MCF 10A (cell line): Measurements from ENCODE around the gene GRK6. TPM values are rescaled to one million over a fixed set of nuclear protein-coding genes. Genes with fewer than 3 reads are reported as not detected.

ENCODE experiments used
- BruUV-seq: library from RNA; stranded (reverse); fragments of 400-500 nt; replicated peaks from 2 replicates; lab custom pipeline; 2021; lab: Mats Ljungman, UMichigan
- CTCF ChIA-PET: fragments of 300-600 bp; sonication (Branson Sonifier 250); formaldehyde crosslinking; extraction: SDS; loops from one replicate; lab custom pipeline; 2021; ENCODE audit warnings: antibody characterized with exemption, inconsistent platforms; lab: Yijun Ruan, JAX
- POLR2A ChIA-PET: fragments of 300-600, 350-650 bp; sonication (Branson Sonifier 250); formaldehyde crosslinking; extraction: SDS; loops from one replicate; lab custom pipeline; 2020; ENCODE audit warnings: antibody characterized with exemption, inconsistent platforms; lab: Yijun Ruan, JAX
- DNase-seq: peaks from one replicate; pipeline ENCODE4 v3.0.0-alpha.2; 2018; ENCODE audit not compliant: unreplicated experiment
- H3K27ac Mint-ChIP-seq: one replicate; pipeline ENCODE4 v1.8.0; 2022; ENCODE audit warnings: mild to moderate bottlenecking, low read depth, mixed read lengths; ENCODE audit not compliant: unreplicated experiment
- H3K27me3 Mint-ChIP-seq: one replicate; pipeline ENCODE4 v1.8.0; 2022; ENCODE audit warnings: mixed read lengths; ENCODE audit not compliant: insufficient read depth, unreplicated experiment
- H3K36me3 Mint-ChIP-seq: one replicate; pipeline ENCODE4 v1.8.0; 2022; ENCODE audit warnings: mild to moderate bottlenecking, moderate library complexity, mixed read lengths; ENCODE audit not compliant: insufficient read depth, unreplicated experiment
- H3K4me1 Mint-ChIP-seq: one replicate; pipeline ENCODE4 v1.8.0; 2022; ENCODE audit warnings: mixed read lengths; ENCODE audit not compliant: insufficient read depth, unreplicated experiment
- H3K4me3 Mint-ChIP-seq: one replicate; pipeline ENCODE4 v1.8.0; 2022; ENCODE audit warnings: mild to moderate bottlenecking, moderate library complexity, mixed read lengths; ENCODE audit not compliant: unreplicated experiment
- H3K9me3 Mint-ChIP-seq: one replicate; pipeline ENCODE4 v1.8.0; 2022; ENCODE audit warnings: mixed read lengths; ENCODE audit not compliant: unreplicated experiment
- intact Hi-C: fragments of 100-400 bp; cut with micrococcal nuclease; formaldehyde crosslinking; loops from 2 replicates; pipeline ENCODE4 v1.14.1; 2022
- total RNA-seq: library from RNA; stranded (reverse); gene quantifications from 2 replicates; pipeline ENCODE4 v1.2.3, GENCODE V29; 2022
- TF ChIP-seq, protein P1 (sequence below): fragments of 200-600 bp; IDR thresholded peaks from one replicate; pipeline ENCODE4 v1.8.0; 2022; ENCODE audit warnings: antibody characterized with exemption, mild to moderate bottlenecking; ENCODE audit not compliant: unreplicated experiment

The GRK6 gene
- total RNA-seq, 1 experiment from 2014 or later, result 52.0 TPM

DNA sequence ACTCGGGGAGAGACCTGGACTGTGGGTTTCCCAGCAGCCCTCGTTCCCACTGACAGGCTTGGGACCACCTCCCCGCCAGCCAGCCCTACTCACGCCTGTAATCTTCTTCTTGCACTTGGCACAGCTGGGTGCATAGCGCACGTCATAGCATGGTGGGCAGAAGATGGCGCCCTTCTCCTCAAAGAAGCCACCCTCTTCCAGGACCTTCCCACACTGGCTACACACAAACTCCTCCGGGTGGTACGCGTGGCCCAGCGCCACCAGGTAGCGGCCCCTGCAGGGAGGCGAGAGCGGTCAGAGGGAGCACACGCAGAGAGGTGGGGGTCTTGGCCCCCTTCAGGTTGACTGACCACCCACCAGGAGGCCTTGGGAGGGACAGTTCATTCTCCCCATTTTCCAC lies 61.5 kb downstream of the GRK6 start:
- TF ChIP-seq, protein P1, sequence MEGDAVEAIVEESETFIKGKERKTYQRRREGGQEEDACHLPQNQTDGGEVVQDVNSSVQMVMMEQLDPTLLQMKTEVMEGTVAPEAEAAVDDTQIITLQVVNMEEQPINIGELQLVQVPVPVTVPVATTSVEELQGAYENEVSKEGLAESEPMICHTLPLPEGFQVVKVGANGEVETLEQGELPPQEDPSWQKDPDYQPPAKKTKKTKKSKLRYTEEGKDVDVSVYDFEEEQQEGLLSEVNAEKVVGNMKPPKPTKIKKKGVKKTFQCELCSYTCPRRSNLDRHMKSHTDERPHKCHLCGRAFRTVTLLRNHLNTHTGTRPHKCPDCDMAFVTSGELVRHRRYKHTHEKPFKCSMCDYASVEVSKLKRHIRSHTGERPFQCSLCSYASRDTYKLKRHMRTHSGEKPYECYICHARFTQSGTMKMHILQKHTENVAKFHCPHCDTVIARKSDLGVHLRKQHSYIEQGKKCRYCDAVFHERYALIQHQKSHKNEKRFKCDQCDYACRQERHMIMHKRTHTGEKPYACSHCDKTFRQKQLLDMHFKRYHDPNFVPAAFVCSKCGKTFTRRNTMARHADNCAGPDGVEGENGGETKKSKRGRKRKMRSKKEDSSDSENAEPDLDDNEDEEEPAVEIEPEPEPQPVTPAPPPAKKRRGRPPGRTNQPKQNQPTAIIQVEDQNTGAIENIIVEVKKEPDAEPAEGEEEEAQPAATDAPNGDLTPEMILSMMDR, result no peak
- H3K27me3 Mint-ChIP-seq, result no peaks in the 10 kb centered on the region
- intact Hi-C loops, result no loop called here
- H3K9me3 Mint-ChIP-seq, result no peaks in the 10 kb centered on the region
- BruUV-seq, result no TSS peak
- DNase-seq, result no peak
- H3K36me3 Mint-ChIP-seq, result peaks cover 43% of the 10 kb centered on the region
- no peak overlapping the region for H3K4me3 Mint-ChIP-seq
- no peak overlapping the region for H3K27ac Mint-ChIP-seq
- ChIA-PET CTCF (interaction anchor here (0.6 to 4.1 kb wide), 4 partner anchors 9 to 376 kb away, joined by 3 to 24 read pairs (median 4); no protein-coding TSS in a partner anchor), POLR2A (interaction anchor here (0.9 kb wide), 1 partner anchor 11 kb away, joined by 3 read pairs; no protein-coding TSS in a partner anchor)
- peaks cover 22% of the 10 kb centered on the region for H3K4me1 Mint-ChIP-seq

DNA sequence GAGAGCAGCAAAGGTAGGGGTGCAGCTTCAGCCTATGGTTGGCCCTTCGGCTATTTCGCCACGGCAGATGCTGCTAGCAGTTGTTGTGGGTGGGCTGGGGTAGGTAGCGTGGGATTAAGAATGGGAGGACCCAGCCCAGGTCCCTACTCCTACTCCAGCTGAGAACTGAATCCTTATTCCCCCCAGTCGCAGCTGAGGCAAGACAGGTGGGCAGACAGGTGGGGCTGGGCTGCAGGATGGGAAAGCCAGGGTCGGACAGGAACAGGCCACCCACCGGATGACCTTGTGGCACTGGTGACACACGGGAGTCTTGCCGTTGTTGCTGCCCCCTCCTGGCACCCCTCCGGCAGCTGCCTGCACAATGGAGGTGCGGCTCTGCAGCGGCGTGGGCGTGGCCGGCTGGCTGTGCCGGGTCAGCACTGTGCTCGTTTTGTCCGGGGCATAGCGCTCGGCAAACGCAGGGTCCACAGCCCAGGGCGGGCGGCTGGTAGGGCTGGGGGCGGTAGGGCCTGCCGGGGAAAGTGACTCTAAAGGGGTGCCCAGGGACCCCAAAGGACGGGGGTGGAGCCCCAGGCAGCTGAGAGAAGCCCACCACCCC lies 62.7 kb downstream of the GRK6 start:
- POLR2A ChIA-PET, result interaction anchor here (1.0 to 1.3 kb wide), 2 partner anchors 12 to 34 kb away, joined by 3 read pairs; no protein-coding TSS in a partner anchor
- Mint-ChIP-seq H3K36me3 (peaks cover 40% of the 10 kb centered on the region), H3K9me3 (no peaks in the 10 kb centered on the region), H3K27ac (no peak overlapping the region), H3K4me1 (peaks cover 25% of the 10 kb centered on the region), H3K27me3 (no peaks in the 10 kb centered on the region), H3K4me3 (no peak overlapping the region)
- CTCF ChIA-PET, result interaction anchor here (0.5 to 4.1 kb wide), 5 partner anchors 12 to 100 kb away, joined by 3 to 24 read pairs (median 3); no protein-coding TSS in a partner anchor
- no peak for DNase-seq
- intact Hi-C loops, result no loop called here
- TF ChIP-seq, protein P1, result no peak
- no TSS peak for BruUV-seq

DNA sequence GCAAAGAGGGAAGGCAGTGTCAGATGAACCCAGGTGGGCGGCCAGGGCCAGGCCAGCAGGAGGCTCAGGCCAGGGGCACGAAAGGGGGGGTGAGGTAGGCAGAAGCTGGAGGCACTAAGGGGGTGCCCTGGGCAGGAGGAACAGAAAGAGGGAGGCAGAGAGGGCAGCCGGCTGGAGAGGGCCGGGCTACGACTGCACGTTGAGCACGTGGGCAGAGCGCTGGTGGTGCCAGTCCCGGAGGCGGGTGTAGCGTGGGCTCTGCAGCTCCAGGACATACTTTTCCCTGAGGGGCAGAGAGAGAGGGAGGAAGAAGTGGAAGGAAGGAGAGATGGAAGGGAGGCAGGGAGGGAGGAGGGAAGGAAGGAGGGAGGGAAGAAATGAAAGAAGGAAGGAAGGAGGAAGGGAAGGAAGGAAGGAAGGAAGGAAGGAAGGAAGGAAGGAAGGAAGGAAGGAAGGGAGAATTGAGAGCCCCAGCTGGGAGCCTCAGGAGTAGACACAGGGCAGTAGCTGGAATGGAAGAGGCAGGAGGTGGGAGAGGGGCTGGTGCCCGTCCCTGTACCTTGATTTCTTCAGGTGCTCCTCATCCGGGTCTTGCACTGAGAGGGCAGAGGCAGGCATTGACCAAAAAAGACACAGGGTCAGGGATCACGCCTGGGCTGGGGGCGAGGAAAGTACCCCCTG lies 64.0 kb downstream of the GRK6 start:
- intact Hi-C loops, result no loop called here
- no peak overlapping the region for H3K27ac Mint-ChIP-seq
- peaks cover 26% of the 10 kb centered on the region for H3K4me1 Mint-ChIP-seq
- no TSS peak for BruUV-seq
- CTCF ChIA-PET, result interaction anchor here (0.7 to 4.1 kb wide), 4 partner anchors 11 to 101 kb away, joined by 3 to 24 read pairs (median 4); no protein-coding TSS in a partner anchor
- H3K36me3 Mint-ChIP-seq, result peaks cover 37% of the 10 kb centered on the region
- no peak for DNase-seq
- H3K4me3 Mint-ChIP-seq, result no peak overlapping the region
- no peaks in the 10 kb centered on the region for H3K9me3 Mint-ChIP-seq
- H3K27me3 Mint-ChIP-seq, result no peaks in the 10 kb centered on the region
- TF ChIP-seq, protein P1, result no peak
- POLR2A ChIA-PET, result interaction anchor here (1.3 kb wide), 1 partner anchor 35 kb away, joined by 3 read pairs; no protein-coding TSS in a partner anchor

DNA sequence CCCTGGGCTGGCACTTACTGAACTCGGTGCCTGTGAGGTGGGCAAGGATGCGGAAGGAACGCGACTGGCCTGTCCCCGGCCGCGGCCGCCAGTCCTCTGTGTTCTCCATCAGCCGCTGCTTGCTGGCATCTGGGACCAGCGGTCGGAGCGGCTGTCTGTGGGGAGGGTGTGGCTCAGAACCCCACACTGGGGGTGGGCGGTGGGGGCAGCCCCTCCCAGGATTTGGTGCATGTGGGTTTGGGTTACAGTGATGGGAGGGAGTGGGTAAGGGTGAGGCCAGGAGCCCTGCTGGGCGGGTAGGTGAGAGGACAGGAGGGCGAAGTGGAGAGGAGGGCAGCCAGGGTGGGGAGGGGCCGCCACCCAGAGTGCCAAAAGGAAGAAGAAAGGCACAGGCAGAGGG lies 64.5 kb downstream of the GRK6 start:
- intact Hi-C loops, result no loop called here
- Mint-ChIP-seq H3K4me3 (no peak overlapping the region), H3K9me3 (no peaks in the 10 kb centered on the region), H3K36me3 (peaks cover 37% of the 10 kb centered on the region), H3K27me3 (no peaks in the 10 kb centered on the region), H3K4me1 (peaks cover 31% of the 10 kb centered on the region), H3K27ac (no peak overlapping the region)
- POLR2A ChIA-PET, result no interaction called here
- TF ChIP-seq, protein P1, result no peak
- BruUV-seq, result no TSS peak
- no peak for DNase-seq
- CTCF ChIA-PET, result interaction anchor here (0.6 to 4.1 kb wide), 3 partner anchors 10 to 441 kb away, joined by 3 to 24 read pairs (median 3); no protein-coding TSS in a partner anchor
